ENCODE data around the gene SH3PXD2A.

DNA sequence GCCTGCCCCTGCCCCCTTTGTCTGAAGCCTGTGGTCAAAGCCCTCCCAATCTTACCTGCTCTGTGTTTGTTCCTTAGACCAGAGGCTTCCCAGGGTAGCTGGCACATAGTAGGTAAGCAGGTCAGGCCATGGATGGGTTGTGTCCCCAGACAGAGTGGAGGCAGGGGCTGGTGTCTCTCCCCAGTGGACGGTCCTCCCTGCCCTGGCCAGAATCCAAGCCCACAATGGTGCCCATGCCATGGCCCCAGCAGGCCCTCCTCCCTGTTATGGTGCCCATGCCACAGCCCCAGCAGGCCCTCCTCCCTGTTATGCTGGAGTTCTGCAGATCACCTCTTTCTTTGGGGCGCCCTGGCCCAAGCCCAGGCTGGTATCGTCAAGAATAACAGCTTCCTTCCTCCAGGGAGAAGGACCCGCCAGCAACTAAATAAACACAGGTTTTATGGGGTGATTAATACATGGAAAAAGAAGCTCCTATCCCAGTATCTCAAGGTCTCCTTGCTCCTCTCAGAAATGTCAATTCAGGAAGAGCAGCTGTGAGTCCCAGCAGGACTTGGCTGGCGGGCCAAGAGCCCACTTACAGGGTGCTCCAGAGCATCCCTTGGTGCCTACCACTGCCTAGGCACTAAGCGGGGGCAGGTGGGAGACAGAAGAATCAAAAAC, 279.8 kb downstream of the SH3PXD2A start:
- TF ChIP-seq, protein P1, sequence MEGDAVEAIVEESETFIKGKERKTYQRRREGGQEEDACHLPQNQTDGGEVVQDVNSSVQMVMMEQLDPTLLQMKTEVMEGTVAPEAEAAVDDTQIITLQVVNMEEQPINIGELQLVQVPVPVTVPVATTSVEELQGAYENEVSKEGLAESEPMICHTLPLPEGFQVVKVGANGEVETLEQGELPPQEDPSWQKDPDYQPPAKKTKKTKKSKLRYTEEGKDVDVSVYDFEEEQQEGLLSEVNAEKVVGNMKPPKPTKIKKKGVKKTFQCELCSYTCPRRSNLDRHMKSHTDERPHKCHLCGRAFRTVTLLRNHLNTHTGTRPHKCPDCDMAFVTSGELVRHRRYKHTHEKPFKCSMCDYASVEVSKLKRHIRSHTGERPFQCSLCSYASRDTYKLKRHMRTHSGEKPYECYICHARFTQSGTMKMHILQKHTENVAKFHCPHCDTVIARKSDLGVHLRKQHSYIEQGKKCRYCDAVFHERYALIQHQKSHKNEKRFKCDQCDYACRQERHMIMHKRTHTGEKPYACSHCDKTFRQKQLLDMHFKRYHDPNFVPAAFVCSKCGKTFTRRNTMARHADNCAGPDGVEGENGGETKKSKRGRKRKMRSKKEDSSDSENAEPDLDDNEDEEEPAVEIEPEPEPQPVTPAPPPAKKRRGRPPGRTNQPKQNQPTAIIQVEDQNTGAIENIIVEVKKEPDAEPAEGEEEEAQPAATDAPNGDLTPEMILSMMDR (conservative IDR thresholded peaks at IDR 0.05; ENCODE audit: low read depth in 2 of 2) = no peak
- TF ChIP-seq, protein P2, sequence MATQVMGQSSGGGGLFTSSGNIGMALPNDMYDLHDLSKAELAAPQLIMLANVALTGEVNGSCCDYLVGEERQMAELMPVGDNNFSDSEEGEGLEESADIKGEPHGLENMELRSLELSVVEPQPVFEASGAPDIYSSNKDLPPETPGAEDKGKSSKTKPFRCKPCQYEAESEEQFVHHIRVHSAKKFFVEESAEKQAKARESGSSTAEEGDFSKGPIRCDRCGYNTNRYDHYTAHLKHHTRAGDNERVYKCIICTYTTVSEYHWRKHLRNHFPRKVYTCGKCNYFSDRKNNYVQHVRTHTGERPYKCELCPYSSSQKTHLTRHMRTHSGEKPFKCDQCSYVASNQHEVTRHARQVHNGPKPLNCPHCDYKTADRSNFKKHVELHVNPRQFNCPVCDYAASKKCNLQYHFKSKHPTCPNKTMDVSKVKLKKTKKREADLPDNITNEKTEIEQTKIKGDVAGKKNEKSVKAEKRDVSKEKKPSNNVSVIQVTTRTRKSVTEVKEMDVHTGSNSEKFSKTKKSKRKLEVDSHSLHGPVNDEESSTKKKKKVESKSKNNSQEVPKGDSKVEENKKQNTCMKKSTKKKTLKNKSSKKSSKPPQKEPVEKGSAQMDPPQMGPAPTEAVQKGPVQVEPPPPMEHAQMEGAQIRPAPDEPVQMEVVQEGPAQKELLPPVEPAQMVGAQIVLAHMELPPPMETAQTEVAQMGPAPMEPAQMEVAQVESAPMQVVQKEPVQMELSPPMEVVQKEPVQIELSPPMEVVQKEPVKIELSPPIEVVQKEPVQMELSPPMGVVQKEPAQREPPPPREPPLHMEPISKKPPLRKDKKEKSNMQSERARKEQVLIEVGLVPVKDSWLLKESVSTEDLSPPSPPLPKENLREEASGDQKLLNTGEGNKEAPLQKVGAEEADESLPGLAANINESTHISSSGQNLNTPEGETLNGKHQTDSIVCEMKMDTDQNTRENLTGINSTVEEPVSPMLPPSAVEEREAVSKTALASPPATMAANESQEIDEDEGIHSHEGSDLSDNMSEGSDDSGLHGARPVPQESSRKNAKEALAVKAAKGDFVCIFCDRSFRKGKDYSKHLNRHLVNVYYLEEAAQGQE (IDR thresholded peaks at IDR 0.05; ENCODE audit: unreplicated experiment) = no peak
- TF ChIP-seq EZH2phosphoT487 (IDR thresholded peaks at IDR 0.05; ENCODE audit: unreplicated experiment) (no peak), EZH2 (IDR thresholded peaks at IDR 0.05; ENCODE audit: low read depth, unreplicated experiment) (no peak)
